A549 (cell line): ENCODE results near the gene PSPH. TPM values are rescaled to one million over a fixed set of nuclear protein-coding genes. Genes with fewer than 3 reads are reported as not detected.

Experiments used
- ATAC-seq, 2 experiments: fragments of 200-7000 bp in 1 of 2; fragments of >200 bp in 1 of 2; cut with Nextera tagmentation in 1 of 2; cut with Tn5 transposase in 1 of 2; 3 replicates each; pipeline versions ENCODE4 v1.8.0 to v1.9.1; 2018 to 2020; ENCODE audit warnings: mild to moderate bottlenecking in 1 of 2, moderate library complexity in 1 of 2
- CTCF ChIA-PET: fragments of 300-600 bp; sonication (Branson Sonifier 250); formaldehyde crosslinking; extraction: SDS; loops from one replicate; lab custom pipeline; 2021; ENCODE audit warnings: antibody characterized with exemption, inconsistent platforms; lab: Yijun Ruan, JAX
- POLR2A ChIA-PET: fragments of 350-600 bp; formaldehyde crosslinking; extraction: SDS; loops from one replicate; lab custom pipeline; 2021; ENCODE audit warnings: antibody characterized with exemption, inconsistent platforms; lab: Yijun Ruan, JAX
- DNase-seq, 2 experiments: peaks; one replicate each; pipeline versions ENCODE4 v3.0.0 to v3.0.0-alpha.2; 2011 to 2016; ENCODE audit warnings: low read depth in 1 of 2, low spot score in 1 of 2
- FAIRE-seq: peaks from 2 replicates; lab custom pipeline; 2011; peaks lifted over from hg19 to GRCh38; lab: Jason Lieb, UNC
- H3K27ac ChIP-seq, 2 experiments: fragments of >200 bp; sonication (Bioruptor Twin); formaldehyde crosslinking; 3 replicates each; pipeline ENCODE4 v1.5.1; 2016 to 2017
- H3K4me1 ChIP-seq: fragments of >200 bp; sonication (Bioruptor Twin); formaldehyde crosslinking; 3 replicates; pipeline ENCODE4 v1.6.1; 2016
- H3K4me2 ChIP-seq: fragments of >200 bp; sonication (Bioruptor Twin); formaldehyde crosslinking; 3 replicates; pipeline ENCODE4 v1.6.1; 2016
- H3K4me3 ChIP-seq: fragments of >200 bp; sonication (Bioruptor Twin); formaldehyde crosslinking; 3 replicates; pipeline ENCODE4 v1.5.1; 2016
- H3K9me3 ChIP-seq: fragments of >200 bp; sonication (Bioruptor Twin); formaldehyde crosslinking; 3 replicates; pipeline ENCODE4 v1.6.1; 2016
- ATOH8 ChIP-seq: fragments of 250-450 bp; sonication (Bioruptor Pico); IDR thresholded peaks from 2 replicates; pipeline ENCODE4 v1.5.0; 2020; ENCODE audit warnings: low read depth, mild to moderate bottlenecking, moderate library complexity
- BCL3 ChIP-seq: fragments of >200 bp; sonication (Bioruptor Twin); formaldehyde crosslinking; IDR thresholded peaks from 3 replicates; pipeline ENCODE4 v1.6.1; 2016
- BHLHE40 ChIP-seq: IDR thresholded peaks from 2 replicates; pipeline ENCODE4 v1.6.1; 2012; ENCODE audit warnings: low read depth, low read length, inconsistent platforms
- CBX2 ChIP-seq: fragments of 200-600 bp; sonication (generic); IDR thresholded peaks from 2 replicates; pipeline ENCODE4 v1.6.1; 2016; ENCODE audit warnings: low read depth, mild to moderate bottlenecking, borderline replicate concordance
- CHD4 ChIP-seq: fragments of 200-600 bp; sonication (generic); IDR thresholded peaks from 2 replicates; pipeline ENCODE4 v1.6.1; 2016; ENCODE audit warnings: antibody characterized with exemption, mild to moderate bottlenecking, borderline replicate concordance
- ELK1 ChIP-seq: fragments of 150-350 bp; IDR thresholded peaks from 2 replicates; pipeline ENCODE4 v1.6.1; 2014; ENCODE audit warnings: low read depth, mild to moderate bottlenecking, low read length
- EP300 ChIP-seq, 2 experiments: fragments of >200 bp; sonication (Bioruptor Twin); formaldehyde crosslinking; IDR thresholded peaks; 2 replicates in 1 of 2; 3 replicates in 1 of 2; pipeline ENCODE4 v1.6.1; 2016 to 2017
- ESRRA ChIP-seq: fragments of 150-350 bp; IDR thresholded peaks from 2 replicates; pipeline ENCODE4 v1.6.1; 2014; ENCODE audit warnings: mild to moderate bottlenecking, low read length, borderline replicate concordance
- GATA3 ChIP-seq: IDR thresholded peaks from 2 replicates; pipeline ENCODE4 v1.6.1; 2012; ENCODE audit warnings: borderline replicate concordance
- HES2 ChIP-seq: fragments of >200 bp; sonication (Bioruptor Twin); formaldehyde crosslinking; IDR thresholded peaks from 2 replicates; pipeline ENCODE4 v1.6.1; 2016
- HMGXB4 ChIP-seq: fragments of 250-450 bp; sonication (Bioruptor Pico); IDR thresholded peaks from 2 replicates; pipeline ENCODE4 v1.5.0; 2021; ENCODE audit warnings: mild to moderate bottlenecking, moderate library complexity, borderline replicate concordance
- HOXB13 ChIP-seq: fragments of 250-450 bp; sonication (Bioruptor Pico); IDR thresholded peaks from 2 replicates; pipeline ENCODE4 v1.5.0; 2020; ENCODE audit warnings: low read depth, mild to moderate bottlenecking, moderate library complexity
- JUNB ChIP-seq: fragments of >200 bp; sonication (Bioruptor Twin); formaldehyde crosslinking; IDR thresholded peaks from 2 replicates; pipeline ENCODE4 v1.6.1; 2016
- MAZ ChIP-seq: fragments of 150-350 bp; IDR thresholded peaks from 2 replicates; pipeline ENCODE4 v1.6.1; 2014; ENCODE audit warnings: antibody characterized with exemption, low read depth, low read length, borderline replicate concordance
- NR3C1 ChIP-seq: fragments of >200 bp; sonication (Bioruptor Twin); formaldehyde crosslinking; IDR thresholded peaks from 3 replicates; pipeline ENCODE4 v1.6.1; 2017
- POLR2AphosphoS2 ChIP-seq: conservative IDR thresholded peaks from 2 replicates; pipeline ENCODE4 v1.6.1; 2012; ENCODE audit warnings: low read length, improper control_type of control experiment, inconsistent platforms
- RARB ChIP-seq: fragments of 250-450 bp; sonication (Bioruptor Pico); IDR thresholded peaks from 2 replicates; pipeline ENCODE4 v1.8.0; 2021; ENCODE audit warnings: mild to moderate bottlenecking, moderate library complexity
- RCOR1 ChIP-seq: fragments of 150-350 bp; IDR thresholded peaks from 2 replicates; pipeline ENCODE4 v1.6.1; 2014; ENCODE audit warnings: antibody characterized with exemption, low read length, low read depth
- REST ChIP-seq: fragments of 200-600 bp; sonication (generic); IDR thresholded peaks from 2 replicates; pipeline ENCODE4 v1.6.1; 2016; ENCODE audit warnings: antibody characterized with exemption, mild to moderate bottlenecking, moderate library complexity
- SMC3 ChIP-seq: fragments of >200 bp; sonication (Bioruptor Twin); formaldehyde crosslinking; IDR thresholded peaks from 3 replicates; pipeline ENCODE4 v1.6.1; 2018; ENCODE audit warnings: inconsistent platforms
- SREBF2 ChIP-seq: fragments of 450-650 bp; IDR thresholded peaks from 2 replicates; pipeline ENCODE4 v1.6.1; 2014; ENCODE audit warnings: mild to moderate bottlenecking, moderate library complexity
- USF2 ChIP-seq: fragments of 450-650 bp; IDR thresholded peaks from 2 replicates; pipeline ENCODE4 v1.6.1; 2014; ENCODE audit warnings: antibody characterized with exemption
- ZFP36 ChIP-seq: fragments of 450-650 bp; IDR thresholded peaks from 2 replicates; pipeline ENCODE4 v1.6.1; 2014; ENCODE audit warnings: borderline replicate concordance; ENCODE audit not compliant: partially characterized antibody
- ZSCAN20 ChIP-seq: fragments of 250-450 bp; sonication (Bioruptor Pico); IDR thresholded peaks from 2 replicates; pipeline ENCODE4 v1.8.0; 2022; ENCODE audit warnings: mild to moderate bottlenecking, moderate library complexity
- WGBS: methylation state at CpG from one replicate; pipeline ENCODE4 v1.1.6; 2017; ENCODE audit errors: missing lambda C conversion rate; 5-methylcytosine and 5-hydroxymethylcytosine counted together
- polyA plus RNA-seq, 4 experiments: library from polyadenylated mRNA; depleted of rRNA in 3 of 4; stranded (reverse); fragments of >200 nt; fragmentation: RNase III in 1 of 4; extraction: RNeasy Plus Mini Kit Qiagen cat#74134 plus additional on column Dnase treatment in 1 of 4; gene quantifications; 2 replicates in 3 of 4; 3 replicates in 1 of 4; pipeline ENCODE4 v1.2.3, GENCODE V29; 2011 to 2017

The PSPH gene
- polyA plus RNA-seq, 2 of the 4 experiments (the other 2 are of a cell fraction), result 60.9 to 64.7 TPM

- TF ChIP-seq HMGXB4, result no peak
- no peak for TF ChIP-seq SREBF2
- no peak for TF ChIP-seq HOXB13 (CRISPR knock-in tag)
- TF ChIP-seq RARB, result no peak
- no peak for TF ChIP-seq SMC3
- TF ChIP-seq ZSCAN20 (CRISPR knock-in tag), result no peak
Observed at GRCh38 chr7:55996856-55997500, 54.3 kb downstream of the PSPH start (continued).

- Histone ChIP-seq H3K27ac (no peak overlapping the region), H3K4me1 (no peaks in the 10 kb centered on the region), H3K9me3 (no peaks in the 10 kb centered on the region), H3K4me2 (no peak overlapping the region), H3K4me3 (no peak overlapping the region)
- DNase-seq (no peak), ATAC-seq (no peak), FAIRE-seq (no peak)
- POLR2A ChIA-PET, result no interaction called here
- CTCF ChIA-PET, result no interaction called here
- WGBS, result 80% methylated on average over 3 of the region's 3 CpGs
- no peak for TF ChIP-seq CHD4
- TF ChIP-seq MAZ, result no peak
- no peak for TF ChIP-seq ATOH8 (CRISPR knock-in tag)
- no peak for TF ChIP-seq CBX2
- no peak for TF ChIP-seq JUNB
- no peak for TF ChIP-seq USF2
- TF ChIP-seq RARB, result no peak
- no peak for TF ChIP-seq EP300 (IDR thresholded peaks at IDR 0.05)
- no peak for TF ChIP-seq REST
- no peak for TF ChIP-seq BCL3
- TF ChIP-seq RCOR1, result no peak
- TF ChIP-seq ZFP36, result no peak
- no peak for TF ChIP-seq SREBF2
- no peak for TF ChIP-seq BHLHE40
- no peak for TF ChIP-seq GATA3
- no peak for TF ChIP-seq POLR2AphosphoS2
- no peak for TF ChIP-seq ELK1
- TF ChIP-seq HES2, result no peak
- TF ChIP-seq ESRRA, result no peak
- no peak for TF ChIP-seq NR3C1
Observed at GRCh38 chr7:55992346-55992745, 58.9 kb downstream of the PSPH start.
